ENCODE measurements around the gene ZNF691.
"Not testable (repeated sequence)": the region's sequence is repeated elsewhere in the genome, so short reads cannot be mapped to it uniquely, and the experiment has no call there.

ZNF691 gene, protein sequence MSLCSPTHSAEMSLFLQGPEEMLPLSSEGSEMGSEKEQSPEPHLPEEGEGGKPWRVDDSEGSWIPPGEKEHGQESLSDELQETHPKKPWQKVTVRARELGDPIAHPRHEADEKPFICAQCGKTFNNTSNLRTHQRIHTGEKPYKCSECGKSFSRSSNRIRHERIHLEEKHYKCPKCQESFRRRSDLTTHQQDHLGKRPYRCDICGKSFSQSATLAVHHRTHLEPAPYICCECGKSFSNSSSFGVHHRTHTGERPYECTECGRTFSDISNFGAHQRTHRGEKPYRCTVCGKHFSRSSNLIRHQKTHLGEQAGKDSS

DNA sequence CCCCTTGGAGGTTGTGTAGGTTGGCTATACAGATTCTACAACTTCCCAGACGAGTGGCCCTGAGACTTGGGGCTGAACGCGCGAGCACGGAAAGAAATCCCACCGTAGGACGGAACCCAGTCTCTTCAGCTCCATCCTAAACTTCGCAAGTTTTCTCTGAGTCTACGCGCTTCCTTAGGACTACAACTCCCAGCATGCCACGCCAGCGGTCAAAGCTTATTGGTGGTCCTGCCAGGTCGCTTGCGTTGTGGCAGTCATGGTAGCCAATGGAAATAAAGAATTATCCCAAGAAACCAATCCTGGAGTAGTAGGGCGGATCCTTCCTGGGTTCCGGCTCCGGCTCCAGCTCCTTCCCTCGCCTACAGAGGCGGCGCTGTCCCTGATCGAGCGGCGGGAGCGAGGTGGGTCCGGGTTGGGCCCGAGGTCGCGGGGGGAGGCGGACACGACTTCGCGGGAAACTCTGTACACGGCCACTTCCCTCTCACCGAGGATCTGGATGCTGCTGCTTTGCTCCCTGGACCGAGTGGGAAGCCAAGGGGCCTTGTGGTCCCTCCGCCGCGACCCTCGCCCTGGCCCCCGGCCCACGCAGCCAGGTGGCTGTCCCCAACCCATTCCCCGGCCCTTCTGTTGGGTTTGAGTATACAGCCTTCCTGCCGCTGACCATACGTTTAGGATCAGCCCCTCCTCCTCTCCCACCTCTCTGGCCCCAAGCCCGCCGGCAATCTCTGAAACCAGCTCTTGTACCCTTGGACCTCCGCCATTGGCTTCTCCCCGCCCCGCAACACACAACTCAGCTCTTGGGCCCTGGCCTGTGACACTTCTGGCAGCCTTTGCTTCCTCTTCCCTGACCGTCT lies at the start of gene ZNF691:
ZNF691 (plus strand) TSS at position 357 of the 854 bp plus-strand sequence. CDS start 3,046 bp downstream, outside the sequence.
- DNase-seq: peak; percentile 80

DNA sequence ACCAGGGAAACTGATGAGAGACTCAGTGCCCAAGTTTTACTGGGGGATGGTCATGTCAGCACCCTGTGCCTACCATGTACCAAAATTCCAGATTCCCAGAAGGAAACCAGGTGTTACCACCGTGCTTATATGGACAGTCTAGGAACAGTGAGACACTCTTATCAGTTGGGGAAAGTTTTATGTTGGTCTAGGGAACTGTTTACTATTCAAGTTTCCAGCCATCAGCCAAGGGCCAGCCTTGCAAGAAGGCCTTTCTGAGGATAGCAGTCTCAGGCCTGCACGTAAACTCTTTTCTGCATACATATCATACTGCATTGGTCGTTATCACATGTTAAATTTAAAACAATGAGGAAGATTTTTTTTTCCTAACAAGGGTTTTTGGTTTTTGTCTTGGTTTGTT lies 49.0 kb upstream of the ZNF691 start:
- DNase-seq: no peak

DNA sequence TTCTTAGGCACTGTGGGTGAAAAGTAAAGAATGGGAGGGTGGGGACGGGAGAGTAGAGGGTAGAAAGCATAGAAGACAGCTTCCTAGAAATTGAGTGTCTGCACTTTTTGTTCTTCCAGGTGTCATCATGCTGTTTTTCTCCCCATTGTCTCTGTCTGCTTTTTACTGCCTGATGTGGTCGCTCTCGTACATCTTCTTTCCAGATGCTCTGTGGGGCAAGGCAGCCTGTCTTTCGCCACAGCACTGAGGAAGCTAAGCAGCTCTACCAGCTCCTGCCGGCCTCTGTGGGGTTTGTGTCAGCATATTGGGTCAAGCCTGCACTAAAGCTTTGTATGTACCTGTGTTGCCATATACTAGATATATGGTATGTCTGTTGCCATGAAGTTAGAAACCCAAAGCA lies 48.4 kb upstream of the ZNF691 start:
- no peak for DNase-seq

DNA sequence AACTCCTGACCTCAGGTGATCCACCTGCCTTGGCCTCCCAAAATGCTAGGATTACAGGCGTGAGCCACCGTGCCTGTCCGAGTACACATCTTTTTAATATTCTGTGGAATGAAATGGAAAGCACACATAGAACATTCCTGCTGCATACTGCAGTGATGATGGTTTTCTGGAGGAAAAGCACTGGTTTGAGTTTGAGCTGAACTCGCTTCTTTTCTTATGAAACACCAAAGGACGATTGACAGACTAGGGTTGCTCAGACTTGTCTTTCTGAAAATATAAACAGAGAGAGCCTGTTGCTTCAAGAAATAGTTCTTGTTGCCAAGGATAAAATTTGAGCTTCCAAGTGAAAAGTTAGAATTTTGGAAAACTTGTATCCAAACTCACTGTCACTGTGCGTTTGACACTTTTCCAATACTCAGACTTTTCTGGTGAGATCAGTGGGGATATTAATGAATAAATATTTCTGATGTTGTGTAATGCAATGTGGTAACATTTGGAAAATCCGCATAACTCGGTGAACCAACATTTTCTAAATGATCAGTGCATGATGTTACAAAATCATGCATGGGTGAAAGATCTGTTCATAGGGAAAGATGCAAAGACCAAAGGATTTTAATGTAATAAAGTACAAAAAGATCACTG lies 44.5 kb upstream of the ZNF691 start:
- DNase-seq: no peak

DNA sequence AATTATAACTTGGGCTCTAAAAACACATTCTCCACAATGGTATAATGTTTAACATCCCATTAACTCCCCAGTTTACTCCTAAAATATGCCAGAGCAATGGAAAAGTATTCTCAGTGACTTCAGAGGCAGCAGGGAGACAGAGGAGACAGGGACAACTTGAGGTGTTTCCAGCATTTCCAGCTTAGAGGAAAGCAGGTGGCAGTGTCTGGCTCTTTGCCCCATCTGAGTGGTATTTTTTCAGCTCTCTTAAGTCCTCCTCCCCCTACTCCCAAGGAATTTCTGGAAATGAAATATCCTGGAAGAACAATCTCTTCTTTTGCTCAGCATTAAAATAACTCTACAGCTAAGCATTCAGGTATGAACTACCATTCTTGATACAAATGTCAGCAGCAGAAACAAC lies 40.2 kb upstream of the ZNF691 start:
- DNase-seq: no peak

DNA sequence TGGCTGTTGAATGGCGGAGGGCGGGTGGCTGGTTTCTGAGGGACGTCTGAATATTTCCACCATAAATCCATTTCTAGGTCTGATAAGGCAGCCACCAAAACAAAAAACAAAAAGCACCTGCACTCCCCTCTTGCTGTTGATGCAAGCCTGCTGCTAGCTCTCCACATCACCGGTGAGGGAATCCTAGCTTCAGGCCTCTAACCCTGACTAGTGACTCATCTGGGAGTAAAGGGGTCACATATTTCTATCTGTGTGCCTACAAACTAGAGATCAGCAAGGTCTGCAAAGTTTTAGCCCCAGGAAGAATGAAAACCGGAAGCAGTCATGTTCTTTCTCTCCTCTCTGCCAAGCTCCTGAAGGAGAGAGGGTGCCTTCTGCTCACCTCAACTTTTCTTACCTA lies 39.8 kb upstream of the ZNF691 start:
- DNase-seq: no peak

DNA sequence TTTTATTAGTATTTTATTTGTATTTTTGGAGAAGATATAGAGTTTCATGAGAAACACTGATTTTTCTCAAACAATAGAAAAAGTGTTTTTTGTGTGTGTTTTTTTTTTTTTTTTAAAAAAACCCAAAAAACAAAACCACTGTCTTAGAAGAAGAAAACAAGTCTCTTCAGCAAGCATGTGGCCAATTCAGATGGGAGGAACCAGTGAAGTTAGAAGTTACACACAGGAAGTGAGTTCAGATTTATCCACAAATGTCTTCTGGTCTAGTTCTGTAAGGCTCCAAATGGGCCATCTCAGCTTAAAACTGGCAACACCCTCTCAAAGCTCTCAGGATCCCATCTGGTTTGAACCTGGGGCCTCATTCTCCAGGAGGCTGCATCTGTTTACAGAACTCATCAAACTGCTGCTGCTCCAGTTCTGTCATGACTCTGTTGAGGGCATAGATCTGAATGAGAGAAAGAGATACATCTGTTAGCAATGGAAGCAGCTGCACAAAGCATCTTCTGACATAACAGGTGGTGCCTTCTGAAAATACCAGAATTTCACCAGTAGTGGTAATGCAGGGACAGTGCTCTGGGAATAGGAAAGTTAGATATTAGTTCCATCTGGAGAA lies 39.3 kb upstream of the ZNF691 start:
- DNase-seq: no peak

DNA sequence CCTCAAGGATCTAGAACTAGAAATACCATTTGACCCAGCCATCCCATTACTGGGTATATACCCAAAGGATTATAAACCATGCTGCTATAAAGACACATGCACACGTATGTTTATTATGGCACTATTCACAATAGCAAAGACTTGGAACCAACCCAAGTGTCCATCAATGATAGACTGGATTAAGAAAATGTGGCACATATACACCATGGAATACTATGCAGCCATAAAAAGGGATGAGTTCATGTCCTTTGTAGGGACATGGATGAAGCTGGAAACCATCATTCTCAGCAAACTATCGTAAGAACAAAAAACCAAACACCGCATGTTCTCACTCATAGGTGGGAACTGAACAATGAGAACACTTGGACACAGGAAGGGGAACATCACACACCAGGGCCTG lies 31.6 kb upstream of the ZNF691 start:
- not testable (repeated sequence) for DNase-seq

DNA sequence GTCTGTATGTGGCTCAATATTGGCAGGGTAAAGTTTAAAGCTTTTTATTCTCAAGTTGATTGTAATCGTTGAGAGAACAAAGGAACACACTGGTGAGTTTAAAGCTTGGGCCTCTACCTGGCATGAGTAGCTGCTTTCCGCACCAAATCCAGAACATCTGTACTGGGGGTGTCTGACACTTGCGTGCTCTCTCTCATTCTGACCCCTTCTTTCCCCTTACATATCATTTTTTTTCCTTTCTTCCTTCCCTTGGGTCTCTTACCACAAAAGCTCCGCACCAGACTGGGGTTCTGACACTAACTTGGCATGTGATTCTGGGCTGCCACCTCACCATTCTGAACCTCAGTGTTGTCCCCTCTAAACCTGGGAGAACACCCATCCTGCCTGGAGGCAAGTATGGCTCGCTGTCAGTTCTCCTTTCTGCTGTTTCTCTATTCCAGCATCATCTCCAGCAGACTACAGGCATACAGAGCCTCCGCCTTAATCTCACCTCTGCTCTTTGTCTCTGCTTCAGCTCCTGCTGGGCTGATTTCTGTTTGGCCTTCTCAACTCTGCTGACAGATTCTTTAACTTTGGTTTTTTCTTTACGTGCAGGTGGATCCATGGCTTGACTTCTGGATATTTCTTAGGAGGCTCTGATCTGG lies 30.4 kb upstream of the ZNF691 start:
- DNase-seq: peak; percentile 24

DNA sequence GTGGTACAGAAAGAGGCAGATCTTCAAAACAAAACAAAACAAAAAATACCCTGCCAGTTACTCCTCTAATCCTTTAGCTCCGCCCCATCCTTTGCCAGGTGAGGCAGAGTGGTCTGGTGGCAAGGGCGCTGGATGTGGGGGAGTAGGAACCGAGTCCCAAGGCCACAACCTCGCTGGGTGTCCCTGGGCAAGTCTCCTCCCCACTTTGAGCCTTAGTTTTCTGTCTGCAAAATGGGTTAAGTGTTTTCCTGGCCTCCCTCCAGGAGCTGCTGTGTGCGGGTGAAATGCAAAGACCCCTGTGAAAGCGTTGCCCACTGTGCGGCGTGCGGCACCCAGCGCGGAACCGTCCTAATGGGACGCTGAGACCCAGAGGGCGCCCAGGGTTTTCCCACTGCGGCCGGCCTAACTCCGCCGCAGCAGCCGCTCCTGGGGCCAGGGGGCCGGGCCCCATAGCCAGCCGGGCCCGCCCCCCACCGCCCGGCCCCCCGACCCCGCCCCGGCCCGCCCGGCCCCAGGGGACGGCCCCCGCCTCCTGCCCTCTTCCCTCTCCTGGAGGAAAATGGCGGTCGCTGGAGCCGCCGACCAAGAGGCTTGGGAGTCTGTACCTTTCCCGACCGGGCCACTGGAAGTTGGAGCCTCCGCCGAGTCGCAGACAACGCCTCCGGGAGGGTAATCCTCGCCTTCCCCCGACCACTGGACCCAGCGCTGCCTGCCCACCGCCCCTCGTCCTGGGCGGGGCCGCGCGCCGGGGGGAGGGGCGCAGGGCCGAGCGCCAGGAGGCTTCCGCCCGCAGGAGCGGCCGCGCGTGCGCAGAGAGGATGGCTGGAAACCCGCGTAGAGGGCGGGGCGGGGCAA lies 29.6 kb upstream of the ZNF691 start, which contains the start of the genes ERMAP and SVBP:
ERMAP (plus strand) TSS at position 538 of the 855 bp plus-strand sequence. CDS start 13,327 bp downstream, outside the sequence.
SVBP (minus strand) TSS at position 813 of the 855 bp plus-strand sequence. CDS start 853 bp downstream, outside the sequence.
- DNase-seq: peak; percentile 97

DNA sequence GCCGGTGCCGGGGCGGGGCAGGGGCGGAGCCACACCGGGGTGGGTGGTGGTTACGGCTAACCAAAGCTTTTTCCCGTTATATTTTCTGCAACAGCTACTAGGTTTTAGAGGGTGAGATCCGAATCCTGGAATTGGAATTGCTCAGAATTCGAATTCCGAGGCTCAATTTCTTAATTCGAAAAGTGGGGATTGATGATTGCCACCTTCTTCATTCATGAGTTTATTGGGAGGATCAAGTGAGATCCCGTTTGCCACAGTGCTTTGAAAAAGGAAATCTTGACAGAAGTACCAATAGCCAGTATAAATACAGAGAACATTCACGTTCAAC lies 29.0 kb upstream of the ZNF691 start:
- no peak for DNase-seq

DNA sequence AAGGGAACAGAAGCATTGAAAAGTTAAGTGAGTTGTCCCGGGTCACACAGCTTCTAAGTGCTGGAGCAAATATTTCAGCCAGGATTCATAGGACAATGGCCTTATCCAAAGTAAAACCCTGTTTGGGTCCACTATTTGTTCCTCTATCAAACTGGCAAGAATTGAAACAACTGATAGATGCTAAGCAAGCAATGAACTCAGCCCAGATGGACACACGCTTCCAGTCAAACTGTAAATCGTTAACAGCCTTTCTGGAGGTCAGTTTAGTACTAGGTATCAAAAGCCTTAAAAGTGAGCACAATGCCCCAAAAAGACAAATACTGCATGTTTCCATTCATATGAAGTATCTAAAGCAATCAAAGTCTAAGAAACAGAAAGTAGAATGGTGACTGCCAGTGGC lies 28.4 kb upstream of the ZNF691 start:
- DNase-seq: no peak

DNA sequence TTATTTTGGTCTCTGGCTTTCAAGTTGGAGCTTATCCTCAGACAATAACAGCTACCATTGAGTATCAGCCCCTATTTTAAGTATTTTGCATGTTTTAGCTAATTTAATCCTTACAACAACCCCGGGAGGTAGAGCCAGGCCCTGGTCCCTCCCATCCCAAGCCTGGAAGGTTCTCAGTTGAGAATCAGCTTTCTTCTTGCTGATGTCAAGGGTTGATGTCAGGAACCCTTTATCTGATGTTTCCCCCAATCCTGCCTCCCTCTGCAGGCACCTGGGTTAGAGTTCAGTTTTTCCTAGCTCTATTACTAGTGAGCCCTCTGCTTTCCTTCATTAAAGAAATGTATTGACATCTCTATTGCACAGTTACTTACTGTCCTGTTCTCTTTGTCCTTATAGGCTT lies 25.6 kb upstream of the ZNF691 start:
- no peak for DNase-seq

DNA sequence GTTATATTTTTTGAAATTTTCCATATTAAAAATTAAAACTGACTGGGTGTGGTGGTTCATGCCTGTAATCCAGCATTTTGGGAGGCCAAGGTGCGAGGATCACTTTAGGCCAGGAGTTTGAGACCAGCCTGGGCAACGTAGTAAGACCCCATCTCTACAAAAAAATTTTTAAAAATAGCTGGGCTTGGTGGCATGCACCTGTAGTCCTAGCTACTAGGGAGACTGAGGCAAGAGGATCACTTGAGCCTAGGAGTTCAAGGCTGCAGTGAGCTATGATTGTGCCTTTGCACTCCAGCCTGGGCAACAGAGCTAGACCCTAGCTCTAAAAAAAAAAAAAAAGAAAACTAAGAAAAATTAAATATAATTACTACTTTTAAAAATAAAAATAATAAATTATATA lies 24.7 kb upstream of the ZNF691 start:
- no peak for DNase-seq

DNA sequence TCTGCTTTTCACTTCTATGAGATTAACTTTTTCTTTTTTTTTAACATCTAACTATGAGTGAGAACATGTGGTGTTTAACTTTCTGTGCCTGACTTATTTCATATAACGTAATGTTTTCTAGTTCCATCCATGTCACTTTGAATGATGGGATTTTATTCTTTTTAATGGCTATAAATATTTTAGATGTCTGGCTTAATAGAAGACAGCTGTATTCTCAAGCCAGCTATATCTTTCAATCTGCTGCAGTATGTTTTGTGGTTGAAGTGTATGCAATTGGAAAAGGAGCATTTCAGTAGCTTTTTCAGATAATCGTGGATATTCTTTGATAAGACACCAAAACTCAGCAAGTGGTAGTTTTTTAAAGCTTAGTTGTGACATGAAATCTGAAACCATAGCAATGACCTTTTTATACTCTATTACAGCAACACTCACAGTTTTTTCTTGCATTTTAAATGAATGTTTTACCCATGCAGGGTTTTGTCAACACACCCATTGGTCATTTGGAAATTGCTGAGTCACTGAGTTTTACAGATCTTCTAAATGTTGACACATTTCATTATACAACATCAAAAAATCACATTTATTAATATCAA lies 23.5 kb upstream of the ZNF691 start:
- no peak for DNase-seq

DNA sequence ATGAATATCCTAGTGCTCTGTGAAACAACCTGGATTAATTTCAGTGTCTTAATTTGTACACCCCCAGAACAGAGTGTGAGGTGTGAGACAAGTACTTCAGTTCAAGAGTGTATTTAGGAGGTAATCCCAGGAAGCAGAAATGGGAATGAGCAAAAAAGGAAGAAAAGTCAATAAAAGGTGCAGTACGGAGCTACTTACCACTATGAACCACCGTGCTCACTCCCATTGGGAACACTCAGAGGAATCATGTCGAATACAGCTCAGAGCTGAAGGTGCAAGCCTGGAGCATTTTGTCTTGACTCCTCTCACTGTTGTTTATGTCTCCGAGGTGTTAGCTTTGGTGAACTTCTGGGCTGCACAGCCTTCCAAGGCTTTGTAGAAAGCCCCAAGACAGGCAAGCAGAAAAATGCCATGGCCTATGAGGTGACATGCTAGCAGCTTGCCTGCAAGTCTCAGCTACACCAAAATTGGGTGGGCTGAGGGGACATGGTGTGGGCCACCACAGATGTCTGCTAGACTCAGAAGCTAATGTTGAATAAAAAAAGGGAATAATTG lies 21.9 kb upstream of the ZNF691 start:
- DNase-seq: no peak

DNA sequence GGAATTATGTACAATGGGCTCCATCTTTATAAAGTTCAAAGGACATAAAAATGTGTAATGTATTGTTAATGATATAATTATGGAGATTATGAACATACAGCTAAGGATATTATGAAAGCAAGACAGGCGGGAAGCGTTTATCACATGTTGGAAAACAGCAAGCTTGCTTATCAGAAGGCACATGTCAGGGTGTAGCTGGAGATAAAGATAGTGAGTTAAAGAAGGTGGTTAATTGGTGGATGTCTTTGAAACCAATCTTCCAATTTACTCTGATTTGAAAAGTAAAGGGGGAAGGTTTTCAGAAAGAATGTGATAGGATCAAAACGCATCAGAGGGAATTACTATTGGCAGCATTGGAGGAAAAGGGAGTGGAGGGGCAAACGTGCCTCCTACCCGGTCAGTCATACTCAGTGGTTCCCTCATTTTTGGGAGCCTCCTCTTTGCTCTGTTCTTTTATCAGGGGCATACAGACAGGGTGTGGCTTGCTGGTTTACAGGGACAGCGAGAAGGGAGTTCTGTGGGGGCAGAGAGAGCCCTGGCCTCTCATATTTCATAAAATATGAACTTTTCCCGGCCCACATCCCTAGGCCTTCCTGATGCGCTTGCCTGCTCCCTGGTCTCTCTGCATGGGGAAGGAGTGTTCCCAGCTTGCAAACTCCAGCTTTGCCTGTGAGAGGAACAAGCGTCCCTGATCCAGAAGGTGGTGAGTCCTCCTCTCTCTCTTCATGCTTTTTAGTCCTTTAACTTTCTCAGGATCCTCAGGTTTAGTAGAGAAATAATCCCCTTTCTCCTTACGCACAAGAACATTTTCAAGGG lies 21.2 kb upstream of the ZNF691 start:
- DNase-seq: no peak

DNA sequence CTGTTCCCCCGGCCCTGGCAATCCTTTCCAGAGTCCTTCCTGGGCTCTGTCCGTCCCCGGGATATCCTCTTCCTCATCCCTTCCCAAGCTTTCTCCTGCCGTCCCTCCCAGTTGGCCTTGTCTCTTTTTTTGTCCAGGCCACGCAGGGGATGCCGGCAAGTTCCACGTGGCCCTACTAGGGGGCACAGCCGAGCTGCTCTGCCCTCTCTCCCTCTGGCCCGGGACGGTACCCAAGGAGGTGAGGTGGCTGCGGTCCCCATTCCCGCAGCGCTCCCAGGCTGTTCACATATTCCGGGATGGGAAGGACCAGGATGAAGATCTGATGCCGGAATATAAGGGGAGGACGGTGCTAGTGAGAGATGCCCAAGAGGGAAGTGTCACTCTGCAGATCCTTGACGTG lies 15.8 kb upstream of the ZNF691 start:
- DNase-seq: no peak

DNA sequence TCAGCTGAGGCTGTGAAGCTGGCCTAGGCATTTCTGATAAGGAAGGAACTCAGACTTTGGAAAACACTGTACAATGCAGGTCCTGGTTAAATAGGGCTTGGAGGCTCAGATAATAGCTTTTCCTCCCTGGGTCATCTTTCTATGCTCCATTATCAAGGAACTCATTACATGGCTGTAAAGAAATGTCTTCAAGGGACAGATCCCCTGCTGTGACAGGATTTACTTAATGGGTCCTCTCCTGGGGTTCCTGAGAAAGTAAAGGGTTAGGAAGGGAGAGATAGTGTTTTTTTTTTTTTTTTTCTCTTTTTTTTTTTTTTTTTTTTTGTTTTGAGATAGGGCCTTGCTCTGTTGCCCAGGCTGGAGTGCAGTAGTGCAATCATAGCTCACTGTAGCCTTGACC lies 15.1 kb upstream of the ZNF691 start:
- DNase-seq: no peak

DNA sequence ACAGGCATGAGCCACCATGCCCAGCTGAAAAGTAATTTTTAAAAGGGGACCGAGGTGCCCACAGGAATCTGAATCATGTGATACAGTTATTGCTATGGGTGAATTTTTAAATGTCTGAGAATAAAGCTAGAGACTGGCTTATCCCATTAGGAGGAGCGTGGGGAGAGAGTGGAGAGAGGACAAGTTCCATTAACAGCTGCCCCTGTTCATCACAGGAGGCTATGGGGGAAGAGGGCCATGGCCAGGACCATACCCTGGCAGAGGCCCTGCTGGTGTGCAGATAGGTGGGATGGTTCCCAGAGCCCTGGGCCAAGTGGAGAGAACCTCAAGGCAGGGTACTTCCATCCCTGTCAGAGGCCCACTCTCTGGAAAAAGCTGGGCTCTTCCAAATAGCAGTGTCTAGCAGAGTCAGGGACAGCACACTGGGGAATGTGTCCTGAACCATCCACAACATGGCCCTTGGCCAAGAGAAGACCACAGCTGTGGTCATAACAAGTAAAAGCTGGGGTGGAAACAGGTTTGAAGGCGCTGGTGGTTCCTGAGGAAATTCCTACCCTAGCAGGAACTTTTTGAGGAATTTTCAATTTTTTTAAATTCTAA lies 13.7 kb upstream of the ZNF691 start:
- no peak for DNase-seq
